B cell (primary cell): ENCODE data around the gene IL13RA1. TPM values are rescaled to one million over a fixed set of nuclear protein-coding genes. Genes with fewer than 3 reads are reported as not detected.

ENCODE experiments used
- ATAC-seq: fragments of 200-7000 bp; cut with Tn5 transposase; one replicate; pipeline ENCODE4 v1.10.0; 2021; ENCODE audit warnings: low read depth, mild to moderate bottlenecking, moderate number of reproducible peaks, moderate library complexity
- CTCF ChIA-PET: fragments of 350-600 bp; sonication (Branson Sonifier 250); formaldehyde crosslinking; loops from one replicate; lab custom pipeline; 2021; ENCODE audit warnings: antibody characterized with exemption, inconsistent platforms; lab: Charles Lee
- POLR2A ChIA-PET: fragments of 350-600 bp; sonication (Branson Sonifier 250); formaldehyde crosslinking; loops from one replicate; lab custom pipeline; 2021; ENCODE audit warnings: antibody characterized with exemption; lab: Charles Lee
- DNase-seq: peaks from one replicate; pipeline ENCODE4 v3.0.0; 2013
- H2AFZ ChIP-seq: 2 replicates; pipeline ENCODE4 v1.6.1; 2012; ENCODE audit warnings: mild to moderate bottlenecking, low read depth, low read length; ENCODE audit not compliant: insufficient read depth, poor library complexity, severe bottlenecking
- H3K27ac ChIP-seq, 2 donors: 1 replicate in 1 of 2; 2 replicates in 1 of 2; pipeline ENCODE4 v1.5.1; 2012 to 2013; ENCODE audit warnings: low read length in 2 of 2, mild to moderate bottlenecking in 2 of 2, moderate library complexity in 1 of 2
- H3K27me3 ChIP-seq, 4 experiments: fragments of 200-600 bp in 1 of 4; sonication (generic) in 1 of 4; replicated peaks in 1 of 4; 1 replicate in 2 of 4; 2 replicates in 2 of 4; pipeline versions ENCODE4 v1.6.1 to v1.7.0; 2013 to 2016; ENCODE audit warnings: low read length in 3 of 4, mild to moderate bottlenecking in 2 of 4, mixed read lengths in 1 of 4, moderate library complexity in 1 of 4; ENCODE audit not compliant: insufficient read depth in 4 of 4, control insufficient read depth in 3 of 4; ENCODE audit errors: control extremely low read depth in 1 of 4
- H3K36me3 ChIP-seq, 2 experiments: replicated peaks in 1 of 2; 1 replicate in 1 of 2; 2 replicates in 1 of 2; pipeline versions ENCODE4 v1.6.1 to v1.7.1; 2013; ENCODE audit warnings: low read length in 1 of 2; ENCODE audit not compliant: insufficient read depth in 2 of 2, control insufficient read depth in 1 of 2; ENCODE audit errors: control extremely low read depth in 1 of 2, extremely low read depth in 1 of 2
- H3K4me1 ChIP-seq, 2 donors: fragments of 200-600 bp in 1 of 2; sonication (generic) in 1 of 2; 1 replicate in 1 of 2; 2 replicates in 1 of 2; pipeline versions ENCODE4 v1.5.1 to v1.6.1; 2013 to 2017; ENCODE audit warnings: low read length in 2 of 2; ENCODE audit not compliant: control insufficient read depth in 2 of 2, insufficient read depth in 2 of 2
- H3K4me2 ChIP-seq: replicated peaks from 2 replicates; pipeline ENCODE3; 2012; ENCODE audit warnings: mild to moderate bottlenecking, low read depth, low read length; ENCODE audit not compliant: poor library complexity, severe bottlenecking
- H3K4me3 ChIP-seq, 5 experiments: fragments of 200-600 bp in 1 of 5; sonication (generic) in 1 of 5; 1 replicate in 3 of 5; 2 replicates in 2 of 5; pipeline versions ENCODE4 v1.5.1 to v1.7.0; 2011 to 2016; ENCODE audit warnings: low read length in 4 of 5, mild to moderate bottlenecking in 4 of 5, low read depth in 2 of 5, control low read depth in 1 of 5, moderate library complexity in 1 of 5; ENCODE audit not compliant: insufficient read depth in 1 of 5; ENCODE audit errors: control extremely low read depth in 1 of 5, extremely low read depth in 1 of 5
- H3K79me2 ChIP-seq: fragments of 200-600 bp; sonication (generic); one replicate; pipeline ENCODE4 v1.6.0; 2016; ENCODE audit warnings: low read length; ENCODE audit not compliant: control insufficient read depth, insufficient read depth
- H3K9ac ChIP-seq: fragments of 200-600 bp; sonication (generic); 2 replicates; pipeline ENCODE4 v1.6.1; 2017; ENCODE audit warnings: mild to moderate bottlenecking, low read length, moderate library complexity
- H3K9me3 ChIP-seq, 3 donors: one replicate each; pipeline versions ENCODE4 v1.6.1 to v1.7.1; 2013; ENCODE audit warnings: low read length in 2 of 3; ENCODE audit not compliant: control insufficient read depth in 2 of 3, insufficient read depth in 1 of 3; ENCODE audit errors: control extremely low read depth in 1 of 3
- H4K20me1 ChIP-seq: 2 replicates; pipeline ENCODE4 v1.6.0; 2012; ENCODE audit warnings: mild to moderate bottlenecking, low read length; ENCODE audit not compliant: insufficient read depth, control insufficient read depth, poor library complexity, severe bottlenecking
- H3K27ac Mint-ChIP-seq: one replicate; pipeline ENCODE4 v1.8.0; 2021; ENCODE audit warnings: mixed read lengths
- H3K27me3 Mint-ChIP-seq: one replicate; pipeline ENCODE4 v1.8.0; 2021; ENCODE audit warnings: mixed read lengths
- H3K4me1 Mint-ChIP-seq: one replicate; pipeline ENCODE4 v1.8.0; 2021; ENCODE audit warnings: mixed read lengths
- H3K4me3 Mint-ChIP-seq: one replicate; pipeline ENCODE4 v1.8.0; 2021; ENCODE audit warnings: mixed read lengths
- H3K9me3 Mint-ChIP-seq: one replicate; pipeline ENCODE4 v1.8.0; 2022; ENCODE audit warnings: mixed read lengths; ENCODE audit not compliant: insufficient read depth
- CTCF ChIP-seq: fragments of 200-600 bp; IDR thresholded peaks from one replicate; pipeline ENCODE4 v1.8.0; 2022; ENCODE audit warnings: antibody characterized with exemption, mild to moderate bottlenecking
- EZH2 ChIP-seq: IDR thresholded peaks from 2 replicates; pipeline ENCODE4 v1.6.1; 2012; ENCODE audit warnings: borderline replicate concordance, low read depth, mild to moderate bottlenecking, moderate library complexity, low read length; ENCODE audit not compliant: insufficient read depth, poor library complexity, severe bottlenecking
- WGBS: methylation state at CpG from one replicate; pipeline ENCODE4 v1.1.5; 2013; ENCODE audit warnings: missing lambda C conversion rate; ENCODE audit not compliant: insufficient coverage; 5-methylcytosine and 5-hydroxymethylcytosine counted together
- intact Hi-C: fragments of 100-400 bp; cut with micrococcal nuclease; formaldehyde crosslinking; loops from one replicate; pipeline ENCODE4 v1.10.0; 2022
- polyA plus RNA-seq: library from polyadenylated mRNA; depleted of rRNA; stranded (reverse); fragments of >200 nt; gene quantifications from 2 replicates; pipeline ENCODE4 v1.2.3, GENCODE V29; 2012
- total RNA-seq, 2 donors: library from RNA; stranded (reverse); fragments of 120-200 nt in 1 of 2; gene quantifications; 1 replicate in 1 of 2; 2 replicates in 1 of 2; pipeline versions ENCODE4 v1.2.3 to v1.2.4, GENCODE V29; 2013 to 2022

Gene IL13RA1
- total and polyA plus RNA-seq, 2 donors (not counting 1 experiment from before 2014, with no cell fraction given) = 9.2 to 36.1 TPM

DNA sequence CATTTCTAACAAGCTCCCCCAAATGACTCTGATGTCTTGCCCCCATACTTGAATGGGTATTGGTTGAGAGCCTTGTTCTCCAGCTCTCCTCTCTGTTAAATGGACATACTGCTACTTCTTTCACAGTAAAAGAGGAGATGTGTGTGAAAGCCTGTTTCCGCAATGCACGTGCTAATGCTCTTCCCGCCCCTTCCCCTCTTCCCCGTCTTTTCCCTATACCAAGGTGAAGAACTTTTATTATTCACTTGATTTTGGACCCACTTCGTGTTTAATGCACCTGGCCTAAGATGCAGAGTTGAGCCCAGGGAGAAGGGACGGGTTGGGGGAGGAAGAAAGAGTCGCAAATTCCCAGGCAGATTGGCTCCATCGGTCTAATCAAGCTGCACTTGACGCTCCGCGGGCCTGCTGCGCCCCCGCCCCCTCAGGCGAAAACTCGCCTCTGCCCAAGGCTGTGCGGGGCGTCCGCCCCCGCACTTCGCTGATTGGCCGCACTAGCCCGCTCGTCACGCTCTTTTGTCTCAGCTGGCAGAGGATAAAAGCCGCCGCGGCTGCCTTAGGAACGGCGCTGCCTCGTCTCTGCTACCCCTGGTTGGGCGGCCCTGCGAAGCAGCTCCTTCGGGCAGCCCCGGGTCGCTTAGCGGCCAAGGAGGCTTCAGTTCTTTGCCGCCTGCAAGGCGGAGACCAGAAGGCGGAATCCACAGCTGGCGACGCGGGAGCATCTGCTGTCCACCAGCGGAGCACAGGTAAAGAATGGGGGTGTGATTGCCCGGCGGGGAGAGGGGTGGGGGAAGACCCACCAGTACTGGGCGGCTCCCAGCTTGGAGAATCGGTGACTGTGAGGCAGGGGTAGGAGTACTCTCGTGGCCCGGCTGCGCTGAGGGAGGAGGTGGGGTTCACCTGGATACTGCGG lies 96.1 kb downstream of the IL13RA1 start, which contains the start of gene ZCCHC12:
ZCCHC12 (plus strand) TSS at position 562 of the 910 bp plus-strand sequence. CDS start 1,421 bp downstream, outside the sequence.
- peak within 1 kb of the TSS; percentile 85 for H3K4me3 Mint-ChIP-seq
- TF ChIP-seq CTCF (no peak), EZH2 (no peak)
- no peaks in the 10 kb centered on the region for H3K9me3 ChIP-seq
- intact Hi-C loops = no loop called here
- peak within 1 kb of the TSS; percentile 57 for H3K9ac ChIP-seq
- peak within 1 kb of the TSS; percentile 38 for H2AFZ ChIP-seq
- ATAC-seq (peak; percentile 93), DNase-seq (peak; percentile 73)
- H3K27me3 ChIP-seq = peaks cover 0 to 50% (median 27%) of the 10 kb centered on the region in 4 experiments
- no peaks in the 10 kb centered on the region for H3K79me2 ChIP-seq
- no peaks in the 10 kb centered on the region for H3K36me3 ChIP-seq
- no peaks in the 10 kb centered on the region for H3K9me3 Mint-ChIP-seq
- no peak within 1 kb of the TSS for H3K27ac ChIP-seq
- peak within 1 kb of the TSS; percentile 92 for H3K4me2 ChIP-seq
- H4K20me1 ChIP-seq = no peaks in the 10 kb centered on the region
- peak within 1 kb of the TSS in 4 of 5 experiments; percentile 22 to 50 (median 42) for H3K4me3 ChIP-seq
- POLR2A ChIA-PET = interaction anchor here (0.7 kb wide), 1 partner anchor 968 kb away, joined by 6 read pairs; the partner anchor contains the start of gene RPL39
- 0% methylated on average over 38 of the region's 51 CpGs for WGBS
- H3K4me1 ChIP-seq = peaks cover 30 to 31% of the 10 kb centered on the region in 2 donors
- CTCF ChIA-PET = interaction anchor here (0.5 to 2.0 kb wide), 7 partner anchors 9 to 910 kb away, joined by 3 to 6 read pairs (median 5); no protein-coding TSS in a partner anchor
- peaks cover 28% of the 10 kb centered on the region for H3K4me1 Mint-ChIP-seq
- peaks cover 43% of the 10 kb centered on the region for H3K27me3 Mint-ChIP-seq
- H3K27ac Mint-ChIP-seq = peak within 1 kb of the TSS; percentile 26
